IMR-90 (cell line): ENCODE data around the gene CTIF.

Source experiments
- BHLHE40 ChIP-seq: fragments of 150-350 bp; IDR thresholded peaks from 2 replicates; pipeline ENCODE4 v1.6.1; 2016; ENCODE audit warnings: mild to moderate bottlenecking, low read depth, low read length
- CEBPB ChIP-seq: IDR thresholded peaks from 2 replicates; pipeline ENCODE4 v1.6.1; 2012; ENCODE audit warnings: low read depth, low read length, improper control_type of control experiment
- CHD1 ChIP-seq: IDR thresholded peaks from 2 replicates; pipeline ENCODE4 v1.6.1; 2012; ENCODE audit warnings: low read depth, low read length, improper control_type of control experiment
- CTCF ChIP-seq: conservative IDR thresholded peaks from 2 replicates; pipeline ENCODE4 v1.5.1; 2012; ENCODE audit warnings: mild to moderate bottlenecking, low read depth, low read length, improper control_type of control experiment
- FOS ChIP-seq: fragments of 150-350 bp; IDR thresholded peaks from 2 replicates; pipeline ENCODE4 v1.6.1; 2016; ENCODE audit warnings: low read depth, low read length
- MAFK ChIP-seq: IDR thresholded peaks from 2 replicates; pipeline ENCODE4 v1.6.1; 2012; ENCODE audit warnings: low read depth, low read length, improper control_type of control experiment
- POLR2A ChIP-seq: IDR thresholded peaks from 2 replicates; pipeline ENCODE4 v1.6.1; 2012; ENCODE audit warnings: mild to moderate bottlenecking, low read depth, low read length
- RAD21 ChIP-seq: IDR thresholded peaks from 2 replicates; pipeline ENCODE4 v1.6.1; 2012; ENCODE audit warnings: low read length, improper control_type of control experiment
- RCOR1 ChIP-seq: IDR thresholded peaks from 2 replicates; pipeline ENCODE4 v1.6.1; 2012; ENCODE audit warnings: mild to moderate bottlenecking, low read length, improper control_type of control experiment; ENCODE audit not compliant: insufficient replicate concordance
- SMC3 ChIP-seq: fragments of 150-350 bp; IDR thresholded peaks from 2 replicates; pipeline ENCODE4 v1.6.1; 2016; ENCODE audit warnings: low read depth, mild to moderate bottlenecking, antibody characterized with exemption, low read length, moderate library complexity
- TF ChIP-seq, protein P1 (sequence below): fragments of 150-350 bp; IDR thresholded peaks from 2 replicates; pipeline ENCODE4 v1.6.1; 2017; ENCODE audit warnings: mild to moderate bottlenecking, antibody characterized with exemption, low read length, low read depth
- TF ChIP-seq, protein P2 (sequence below): fragments of 150-350 bp; IDR thresholded peaks from 2 replicates; pipeline ENCODE4 v1.6.1; 2016; ENCODE audit warnings: low read depth, mild to moderate bottlenecking, low read length, moderate library complexity, borderline replicate concordance

DNA sequence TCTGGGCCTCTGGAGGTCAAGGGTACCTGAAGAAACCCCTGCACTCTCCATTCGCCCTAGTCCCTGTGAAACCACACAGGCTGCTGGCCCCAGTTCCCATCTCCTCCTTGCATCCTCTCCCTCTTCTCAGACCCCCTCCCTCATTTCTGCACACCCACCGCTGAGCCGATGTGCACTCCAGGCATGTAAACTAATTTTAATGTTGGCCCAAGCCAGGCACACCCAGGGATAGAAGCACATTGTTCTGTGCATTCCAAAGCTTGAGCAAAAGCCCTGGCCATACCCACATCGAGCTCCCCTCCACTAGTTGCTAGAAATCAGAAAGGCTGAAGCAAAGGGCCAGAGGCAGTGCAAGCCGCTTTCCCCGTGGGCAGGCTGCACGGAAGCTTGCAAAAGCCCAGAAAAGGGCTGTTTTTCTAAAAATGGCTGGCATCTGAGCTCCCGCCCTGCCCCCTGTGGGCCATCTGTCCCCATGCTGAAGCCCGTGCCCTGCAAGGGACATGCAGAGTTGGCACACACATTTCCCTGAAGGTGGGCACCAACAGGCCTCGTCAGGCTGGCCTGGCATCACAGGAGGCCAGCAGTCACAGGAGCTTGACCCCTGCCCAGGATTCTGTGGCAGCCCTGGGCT is 230.3 kb downstream of the CTIF start:
- TF ChIP-seq CTCF = no peak
- TF ChIP-seq POLR2A = no peak
- TF ChIP-seq, protein P1, sequence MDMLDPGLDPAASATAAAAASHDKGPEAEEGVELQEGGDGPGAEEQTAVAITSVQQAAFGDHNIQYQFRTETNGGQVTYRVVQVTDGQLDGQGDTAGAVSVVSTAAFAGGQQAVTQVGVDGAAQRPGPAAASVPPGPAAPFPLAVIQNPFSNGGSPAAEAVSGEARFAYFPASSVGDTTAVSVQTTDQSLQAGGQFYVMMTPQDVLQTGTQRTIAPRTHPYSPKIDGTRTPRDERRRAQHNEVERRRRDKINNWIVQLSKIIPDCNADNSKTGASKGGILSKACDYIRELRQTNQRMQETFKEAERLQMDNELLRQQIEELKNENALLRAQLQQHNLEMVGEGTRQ = no peak
- no peak for TF ChIP-seq CHD1
- no peak for TF ChIP-seq FOS
- TF ChIP-seq CEBPB = no peak
- TF ChIP-seq SMC3 = no peak
- no peak for TF ChIP-seq RCOR1
- TF ChIP-seq, protein P2, sequence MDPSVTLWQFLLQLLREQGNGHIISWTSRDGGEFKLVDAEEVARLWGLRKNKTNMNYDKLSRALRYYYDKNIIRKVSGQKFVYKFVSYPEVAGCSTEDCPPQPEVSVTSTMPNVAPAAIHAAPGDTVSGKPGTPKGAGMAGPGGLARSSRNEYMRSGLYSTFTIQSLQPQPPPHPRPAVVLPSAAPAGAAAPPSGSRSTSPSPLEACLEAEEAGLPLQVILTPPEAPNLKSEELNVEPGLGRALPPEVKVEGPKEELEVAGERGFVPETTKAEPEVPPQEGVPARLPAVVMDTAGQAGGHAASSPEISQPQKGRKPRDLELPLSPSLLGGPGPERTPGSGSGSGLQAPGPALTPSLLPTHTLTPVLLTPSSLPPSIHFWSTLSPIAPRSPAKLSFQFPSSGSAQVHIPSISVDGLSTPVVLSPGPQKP = no peak
- TF ChIP-seq BHLHE40 = no peak
- TF ChIP-seq MAFK = no peak
- no peak for TF ChIP-seq RAD21
